Measurements from ENCODE around the gene MPZL1. TPM values are rescaled to one million over a fixed set of nuclear protein-coding genes. Genes with fewer than 3 reads are reported as not detected.

MPZL1 gene
- total and polyA plus RNA-seq, 2 donors (not counting 3 experiments of a cell fraction or from before 2014, with no cell fraction given), result 41.7 to 99.1 TPM

DNA sequence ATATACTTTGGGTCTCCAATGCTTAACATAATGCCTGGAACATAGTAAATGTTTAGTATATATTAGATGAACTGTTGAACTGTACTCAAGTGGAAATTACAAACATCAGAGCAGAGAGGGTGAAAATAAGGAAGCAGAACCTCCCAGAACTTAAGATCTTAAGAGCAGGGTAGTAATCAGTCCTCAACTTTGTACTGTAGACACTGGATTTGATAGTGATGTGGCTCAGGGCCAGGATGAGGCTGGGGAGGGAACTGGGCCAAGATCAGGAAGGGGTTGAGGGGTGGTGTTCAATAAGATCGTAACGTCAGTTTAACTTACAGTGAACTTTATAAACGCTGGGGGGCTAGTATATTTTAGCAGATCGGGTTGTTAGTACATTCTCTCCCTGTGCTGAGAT is 15.4 kb downstream of the MPZL1 start:
- TF ChIP-seq POLR2A (IDR thresholded peaks at IDR 0.05; ENCODE audit: low read depth, low read length) (no peak), FOS (IDR thresholded peaks at IDR 0.05; ENCODE audit: borderline replicate concordance, insufficient read depth, low read length) (no peak), MYC (IDR thresholded peaks at IDR 0.05; ENCODE audit: low read depth, low read length) (no peak)
- Histone ChIP-seq H3K4me1 (ENCODE audit: control insufficient read depth, extremely low read depth, insufficient read depth, low read length) (no peaks in the 10 kb centered on the region), H3K4me2 (ENCODE audit: insufficient read depth, low read length) (no peak overlapping the region), H3K4me3 (replicated peaks in 1 of 3; ENCODE audit: insufficient read depth in 1 of 3, low read depth in 1 of 3, low read length in 3 of 3) (no peak overlapping the region), H3K36me3 (ENCODE audit: control insufficient read depth in 2 of 2, extremely low read depth in 1 of 2, insufficient read depth in 2 of 2, low read length in 2 of 2) (no peaks in the 10 kb centered on the region), H3K9me1 (replicated peaks; ENCODE audit: control insufficient read depth, extremely low read depth, insufficient read depth, low read length) (no peaks in the 10 kb centered on the region), H3K9ac (replicated peaks; ENCODE audit: extremely low read depth, insufficient read depth, low read length) (no peak overlapping the region), H3K79me2 (ENCODE audit: control insufficient read depth, insufficient read depth, low read length) (peaks cover 60% of the 10 kb centered on the region), H4K20me1 (replicated peaks; ENCODE audit: control insufficient read depth, extremely low read depth, insufficient read depth, low read length) (peaks cover 6% of the 10 kb centered on the region), H2AFZ (ENCODE audit: low read depth, low read length) (no peak overlapping the region), H3K27ac (ENCODE audit: insufficient read depth, low read depth, low read length) (no peak overlapping the region), H3K9me3 (replicated peaks; ENCODE audit: control insufficient read depth, insufficient read depth, low read length) (no peaks in the 10 kb centered on the region), H3K27me3 (ENCODE audit: control insufficient read depth in 2 of 2, insufficient read depth in 2 of 2, low read length in 2 of 2) (no peaks in the 10 kb centered on the region)
- no peak for FAIRE-seq
- CTCF ChIA-PET, result no interaction called here
- BruUV-seq (replicated peaks), result no TSS peak
- DNase-seq (ENCODE audit: low read depth, low spot score), result no peak
- POLR2A ChIA-PET, result no interaction called here
- intact Hi-C loops (cut with micrococcal nuclease), result no loop called here
- dilution Hi-C loops (cut with MboI; ENCODE audit: extremely low pct_ligation_motif_present, low sequenced_read_pairs), result no loop called here

DNA sequence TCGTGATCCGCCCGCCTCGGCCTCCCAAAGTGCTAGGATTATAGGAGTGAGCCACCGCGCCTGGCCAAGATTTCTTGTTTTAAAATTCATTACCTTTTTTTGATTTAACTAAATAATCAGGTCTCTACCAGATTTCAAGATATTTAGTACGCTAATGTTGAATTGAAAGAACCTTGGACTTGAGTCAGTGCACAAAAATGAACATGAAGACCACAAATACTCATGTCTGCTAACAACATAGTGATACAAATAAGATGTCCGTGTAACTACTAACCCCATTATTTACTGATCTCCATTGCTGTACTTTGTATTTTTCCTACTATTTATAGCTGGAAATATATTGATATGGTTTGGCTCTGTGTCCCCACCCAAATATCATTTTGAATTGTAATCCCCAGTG is 16.4 kb downstream of the MPZL1 start:
- no peak overlapping the region for H3K27ac ChIP-seq (ENCODE audit: insufficient read depth, low read depth, low read length)
- no peaks in the 10 kb centered on the region for H3K9me1 ChIP-seq (replicated peaks; ENCODE audit: control insufficient read depth, extremely low read depth, insufficient read depth, low read length)
- H3K79me2 ChIP-seq (ENCODE audit: control insufficient read depth, insufficient read depth, low read length), result peaks cover 57% of the 10 kb centered on the region
- ChIA-PET CTCF (no interaction called here), POLR2A (no interaction called here)
- no peak overlapping the region for H3K4me2 ChIP-seq (ENCODE audit: insufficient read depth, low read length)
- no peak overlapping the region for H3K9ac ChIP-seq (replicated peaks; ENCODE audit: extremely low read depth, insufficient read depth, low read length)
- TF ChIP-seq GATA2 (IDR thresholded peaks at IDR 0.05; ENCODE audit: insufficient read depth, insufficient read length, low read depth, low read length) (no peak), JUN (IDR thresholded peaks at IDR 0.05; ENCODE audit: borderline replicate concordance, insufficient read depth, insufficient read length, low read depth) (no peak), POLR2AphosphoS5 (IDR thresholded peaks at IDR 0.05; ENCODE audit: insufficient read depth, low read depth, low read length) (no peak), POLR2A (IDR thresholded peaks at IDR 0.05; ENCODE audit: low read depth, low read length) (no peak)
- TF ChIP-seq, protein P1, sequence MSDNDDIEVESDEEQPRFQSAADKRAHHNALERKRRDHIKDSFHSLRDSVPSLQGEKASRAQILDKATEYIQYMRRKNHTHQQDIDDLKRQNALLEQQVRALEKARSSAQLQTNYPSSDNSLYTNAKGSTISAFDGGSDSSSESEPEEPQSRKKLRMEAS (IDR thresholded peaks at IDR 0.05; ENCODE audit: insufficient read depth, insufficient read length), result no peak
- no peaks in the 10 kb centered on the region for H3K9me3 ChIP-seq (replicated peaks; ENCODE audit: control insufficient read depth, insufficient read depth, low read length)
- no peak overlapping the region for H3K4me3 ChIP-seq (replicated peaks in 1 of 3; ENCODE audit: insufficient read depth in 1 of 3, low read depth in 1 of 3, low read length in 3 of 3)
- no peak for FAIRE-seq
- dilution Hi-C loops (cut with MboI; ENCODE audit: extremely low pct_ligation_motif_present, low sequenced_read_pairs), result no loop called here
- intact Hi-C loops (cut with micrococcal nuclease), result no loop called here
- BruUV-seq (replicated peaks), result no TSS peak
- no peaks in the 10 kb centered on the region for H3K36me3 ChIP-seq (ENCODE audit: control insufficient read depth in 2 of 2, extremely low read depth in 1 of 2, insufficient read depth in 2 of 2, low read length in 2 of 2)
- no peaks in the 10 kb centered on the region for H3K27me3 ChIP-seq (ENCODE audit: control insufficient read depth in 2 of 2, insufficient read depth in 2 of 2, low read length in 2 of 2)
- DNase-seq (ENCODE audit: low read depth, low spot score), result no peak
- no peaks in the 10 kb centered on the region for H3K4me1 ChIP-seq (ENCODE audit: control insufficient read depth, extremely low read depth, insufficient read depth, low read length)
- H4K20me1 ChIP-seq (replicated peaks; ENCODE audit: control insufficient read depth, extremely low read depth, insufficient read depth, low read length), result peaks cover 6% of the 10 kb centered on the region
- H2AFZ ChIP-seq (ENCODE audit: low read depth, low read length), result no peak overlapping the region
